NB4 (cell line): Measurements from ENCODE around the gene MT1H.

Source experiments
- CTCF ChIP-seq: IDR thresholded peaks from one replicate; pipeline ENCODE4 v1.5.1; 2012; ENCODE audit warnings: low read depth, low read length
- MYC ChIP-seq: IDR thresholded peaks from 2 replicates; pipeline ENCODE4 v1.6.1; 2011; ENCODE audit warnings: low read depth, low read length

GRCh38 chr16:56681939-56682702 is 12.5 kb downstream of the MT1H start, which contains the start of gene MT1X:
- TF ChIP-seq CTCF (no peak), MYC (no peak)
